LoVo (cell line): Measurements from ENCODE around the gene DRG1.
"Not testable (repeated sequence)": the region's sequence is repeated elsewhere in the genome, so short reads cannot be mapped to it uniquely, and the experiment has no call there.

Experiments
- DNase-seq: peaks from one replicate; pipeline ENCODE4 v3.0.0-alpha.2; 2016; ENCODE audit warnings: low spot score

DRG1 gene

DNA sequence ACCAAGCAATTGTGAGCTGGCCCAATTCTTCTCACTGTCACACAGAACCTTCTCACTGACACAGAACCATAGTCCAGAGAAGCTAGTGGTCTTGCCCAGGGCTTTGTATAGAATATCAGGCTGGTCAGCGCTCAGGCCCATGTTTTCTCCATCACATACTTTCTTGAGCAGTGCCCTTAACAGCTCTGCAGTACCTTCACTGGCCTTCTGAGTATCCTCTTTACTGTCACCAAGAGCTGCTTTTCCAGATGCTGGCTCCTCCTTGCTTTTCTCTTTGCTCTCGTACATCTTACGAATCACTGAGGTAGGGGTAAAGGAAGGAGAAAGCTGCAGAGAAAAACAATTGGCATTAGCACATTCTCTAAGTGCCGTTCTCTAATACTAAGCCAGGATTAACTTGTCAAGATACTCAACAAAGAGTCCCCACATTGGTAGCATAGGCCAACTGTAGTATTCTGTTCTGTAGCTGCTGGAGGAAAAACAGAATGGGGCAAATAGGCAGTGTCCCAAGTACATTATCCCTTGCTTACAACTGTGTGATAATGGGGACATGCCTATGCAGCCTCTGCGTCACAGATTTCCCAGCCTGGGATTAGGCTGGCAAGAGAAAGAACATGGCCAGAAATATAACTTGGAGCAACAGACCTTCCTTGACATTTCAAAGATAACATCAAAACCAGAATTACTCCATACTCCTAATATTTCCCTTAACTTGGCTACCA, 43.5 kb downstream of the DRG1 start:
- DNase-seq = no peak

DNA sequence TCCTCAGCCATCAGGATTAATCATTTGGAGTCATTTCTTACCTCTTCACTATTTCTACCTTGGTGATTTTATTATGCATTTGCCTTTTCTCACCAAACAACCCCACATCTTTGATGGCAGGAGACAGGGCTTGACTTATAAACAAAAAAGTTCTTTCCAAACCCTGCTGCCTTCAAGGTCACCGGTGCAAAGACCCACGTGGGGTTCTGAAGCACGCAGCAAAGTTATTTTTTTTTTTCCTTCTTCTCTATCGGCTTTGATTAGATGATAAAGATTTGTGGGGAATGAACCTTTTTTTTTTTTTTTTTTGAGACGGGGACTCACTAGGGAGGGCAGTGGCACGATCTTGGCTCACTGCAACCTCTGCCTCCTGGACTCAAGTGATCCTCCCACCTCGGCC, 44.1 kb downstream of the DRG1 start:
- no peak for DNase-seq

DNA sequence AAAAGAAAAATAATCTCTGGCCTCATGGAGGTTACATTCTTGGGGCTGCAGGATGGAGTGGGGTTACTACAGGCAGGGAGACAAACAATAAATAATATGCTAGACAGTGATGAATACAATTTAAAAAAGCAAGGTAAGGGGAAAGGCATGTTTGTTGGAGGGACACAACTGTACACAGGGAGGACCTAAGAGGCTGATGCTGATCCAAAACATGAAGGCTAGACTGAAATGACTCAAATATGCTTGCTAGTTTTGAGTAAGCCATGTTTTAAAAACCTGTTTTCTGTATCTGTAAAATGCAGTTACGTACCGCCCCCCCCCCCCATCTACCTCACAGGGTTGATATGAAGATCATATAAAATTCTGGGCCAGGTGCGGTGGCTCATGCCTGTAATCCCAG, 46.2 kb downstream of the DRG1 start:
- DNase-seq = no peak

DNA sequence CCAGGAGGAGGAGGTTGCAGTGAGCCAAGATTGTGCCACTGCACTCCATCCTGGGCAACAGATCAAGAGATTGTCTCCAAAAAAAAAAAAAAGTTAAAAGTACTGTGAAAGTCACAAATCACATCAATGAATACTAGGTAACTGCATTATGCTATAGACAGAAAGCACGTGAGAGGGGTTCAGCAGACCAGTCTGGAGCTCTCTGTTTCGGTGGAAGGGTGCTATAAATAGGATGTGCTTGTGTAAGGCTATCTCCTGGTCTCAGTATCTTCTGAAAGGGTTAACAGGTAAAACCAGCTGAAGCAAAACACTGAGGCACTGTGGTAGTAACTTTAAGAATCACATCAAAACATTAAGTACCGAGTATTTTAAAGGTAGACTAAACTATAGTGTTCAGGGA, 46.8 kb downstream of the DRG1 start:
- DNase-seq = no peak

DNA sequence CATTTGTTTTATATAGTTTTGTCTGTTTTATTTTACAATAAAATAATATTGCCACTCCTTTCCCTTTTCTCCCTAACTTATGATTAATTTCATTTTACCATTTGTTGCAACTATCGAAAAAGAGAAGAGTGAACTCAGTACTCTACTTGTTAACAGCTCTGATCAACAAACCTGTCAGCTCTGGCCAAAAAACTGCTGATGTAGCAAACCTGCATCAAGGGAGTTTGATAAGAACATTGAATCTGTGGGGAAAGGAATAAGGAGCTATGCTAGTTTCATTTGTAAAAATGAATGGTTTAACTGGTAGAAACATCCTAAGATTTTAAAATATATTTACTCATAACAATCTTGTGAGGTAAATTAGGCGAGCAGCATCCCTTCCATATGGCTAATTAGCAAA, 47.4 kb downstream of the DRG1 start:
- no peak for DNase-seq

DNA sequence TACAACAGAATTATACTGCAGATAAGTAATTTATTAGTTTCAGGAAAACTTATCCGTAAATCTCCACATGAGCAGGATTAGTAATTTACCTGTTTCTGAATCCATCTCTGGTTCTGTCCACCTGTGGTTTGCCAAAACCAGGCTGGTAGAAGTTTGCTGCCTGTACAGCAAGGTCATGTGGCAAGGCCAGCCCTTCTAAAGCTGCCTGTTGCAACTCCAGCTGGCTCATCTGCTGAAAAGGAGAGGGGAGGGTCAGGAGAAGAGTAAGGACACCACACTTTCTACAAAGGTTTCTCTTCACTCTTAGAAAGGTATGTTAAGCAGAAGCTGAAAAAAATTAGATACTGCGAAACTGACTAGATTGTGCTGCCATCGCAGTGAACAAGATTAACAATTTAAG, 47.9 kb downstream of the DRG1 start:
- DNase-seq = no peak

DNA sequence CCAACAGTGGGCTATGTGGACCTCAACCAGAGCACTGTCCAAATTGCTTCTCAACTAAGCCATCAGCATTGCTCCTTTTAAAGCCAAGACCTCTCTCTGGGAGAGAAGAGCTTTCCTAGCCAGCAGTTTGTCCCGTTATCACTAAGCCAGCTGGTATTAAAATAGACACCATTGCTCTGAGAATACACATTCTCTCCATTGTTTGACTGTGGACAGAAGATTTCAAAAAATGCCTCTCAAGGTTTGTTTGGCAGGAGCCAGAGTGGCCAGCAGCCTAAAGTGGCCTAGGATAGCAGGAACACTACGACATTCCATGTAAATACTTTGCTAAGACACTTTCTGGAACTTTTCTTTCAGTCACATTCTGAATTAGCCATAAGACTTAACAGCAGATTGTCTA, 49.0 kb downstream of the DRG1 start:
- DNase-seq = no peak

DNA sequence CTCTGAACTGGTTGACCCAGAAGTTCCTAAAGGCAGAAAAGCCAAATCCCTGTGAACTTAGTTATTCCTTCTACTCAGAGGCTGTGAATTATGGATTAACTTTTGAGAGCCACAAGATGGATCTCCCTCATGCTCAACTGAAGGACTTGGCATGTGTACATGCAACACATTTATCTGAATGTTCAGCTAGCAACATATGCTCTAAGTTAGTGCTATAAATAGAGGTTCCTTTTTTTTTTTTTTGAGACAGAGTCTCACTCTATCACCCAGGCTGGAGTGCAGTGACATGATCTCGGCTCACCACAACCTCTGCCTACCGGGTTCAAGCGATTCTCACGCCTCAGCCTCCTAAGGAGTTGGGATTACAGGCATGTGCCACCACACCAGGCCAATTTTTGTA, 50.1 kb downstream of the DRG1 start:
- no peak for DNase-seq

DNA sequence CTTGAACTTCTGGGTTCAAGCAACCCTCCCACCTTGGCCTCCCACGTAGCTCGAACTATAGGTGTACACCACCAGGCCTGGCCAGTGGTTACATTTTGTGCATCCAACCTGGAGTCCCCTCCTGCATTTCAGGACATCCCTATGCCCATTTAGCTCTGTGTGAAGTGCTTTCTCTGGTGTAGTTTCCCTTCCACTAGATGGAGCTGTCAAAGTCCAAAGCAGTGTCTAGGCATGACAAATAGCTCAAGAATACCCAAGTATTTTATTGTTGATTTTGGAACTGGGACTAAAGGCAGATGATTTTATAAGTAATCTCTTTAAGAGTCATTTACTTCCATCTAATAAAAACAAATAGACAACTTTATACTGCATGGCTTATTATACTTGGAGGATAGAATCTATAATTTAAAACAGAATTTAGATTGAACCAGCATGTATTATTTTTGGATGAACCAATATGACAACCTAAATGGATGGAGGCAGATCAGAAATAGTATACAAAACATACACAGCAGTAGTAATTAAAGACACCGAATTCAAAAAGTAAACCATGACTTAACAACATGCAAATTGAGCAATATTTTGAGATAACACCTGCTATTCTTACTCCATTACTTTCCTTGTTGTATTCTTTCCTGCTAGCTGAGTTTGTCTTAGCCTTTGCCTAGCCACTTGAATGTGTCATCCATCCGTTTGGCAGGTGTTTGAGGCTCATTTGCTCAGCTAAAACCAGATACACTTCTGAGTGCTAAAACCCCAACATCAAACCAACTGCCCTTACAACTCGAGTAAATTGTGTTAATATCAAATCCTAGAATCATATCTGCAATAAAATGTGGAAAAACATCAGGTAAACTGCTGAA, 52.5 kb downstream of the DRG1 start:
- no peak for DNase-seq

DNA sequence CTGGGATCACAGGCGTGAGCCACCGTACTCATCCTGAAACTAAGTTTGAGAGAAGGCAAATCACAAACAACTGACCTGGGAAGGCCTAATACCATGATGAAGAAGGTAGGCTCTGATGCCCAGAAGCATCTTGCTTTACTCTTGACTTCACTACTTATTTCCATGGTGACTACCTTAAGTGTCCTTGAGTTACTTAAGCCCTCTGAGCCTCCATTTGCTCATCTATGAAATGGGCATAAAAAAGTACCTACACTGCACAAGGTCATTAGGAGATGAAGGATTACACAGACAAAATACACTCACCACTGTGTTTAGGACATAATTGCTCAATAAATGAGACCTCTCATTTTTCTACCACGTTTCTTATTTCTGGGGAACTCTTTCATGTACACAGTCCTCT, 62.3 kb downstream of the DRG1 start:
- DNase-seq = no peak

DNA sequence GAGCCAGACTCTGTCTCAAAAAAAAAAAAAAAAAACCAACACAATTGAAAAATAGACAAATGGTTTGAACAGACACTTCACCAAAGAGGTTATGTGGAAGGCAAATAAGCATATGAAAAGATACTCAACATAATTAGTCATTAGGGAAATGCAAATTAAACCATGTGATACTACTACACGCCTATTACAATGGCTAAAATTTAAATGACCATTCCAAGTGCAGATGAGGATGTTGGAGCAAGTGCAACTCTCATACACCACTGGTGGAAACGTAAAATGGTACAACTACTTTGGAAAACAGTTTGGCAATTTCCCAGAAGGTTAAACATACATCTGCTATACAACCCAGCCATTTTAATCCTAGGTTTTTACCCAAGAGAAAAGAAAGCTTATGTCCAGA, 65.9 kb downstream of the DRG1 start:
- DNase-seq = no peak

DNA sequence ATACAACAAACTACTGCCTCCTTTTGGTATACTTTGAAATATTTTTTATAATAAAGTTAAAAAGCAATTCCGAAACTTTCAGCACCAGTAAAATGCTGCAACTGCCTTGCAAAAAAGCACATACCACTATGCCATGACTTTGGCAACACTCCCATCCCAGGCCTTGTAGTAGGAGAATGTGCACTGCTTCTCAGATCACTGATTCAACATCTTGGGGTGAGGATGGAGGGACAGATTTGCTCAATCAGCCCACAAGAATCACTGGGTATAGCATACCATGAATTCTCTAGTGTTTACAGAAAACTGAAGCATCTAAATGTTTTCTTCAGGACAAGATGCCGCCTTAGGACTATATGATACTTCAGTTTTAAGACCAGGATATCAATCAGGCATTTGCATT, 75.3 kb downstream of the DRG1 start:
- no peak for DNase-seq

DNA sequence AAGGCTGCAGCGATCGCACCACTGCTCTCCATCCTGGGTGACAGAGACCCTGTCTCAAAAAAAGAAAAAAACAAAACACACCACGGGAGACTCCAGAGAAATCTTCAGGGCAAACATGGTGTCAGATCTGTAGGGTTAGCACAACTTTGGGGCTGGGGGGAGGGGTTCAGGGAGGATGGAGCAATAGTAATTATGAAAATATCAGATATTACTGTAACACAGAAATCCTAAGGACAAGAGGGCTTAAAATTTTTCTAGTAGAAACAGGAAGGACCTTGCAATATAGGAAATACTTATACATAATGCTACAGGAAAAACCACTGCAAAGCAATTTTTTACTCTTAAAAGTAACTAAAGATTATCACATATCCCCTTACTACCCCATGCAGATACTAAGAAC, 76.4 kb downstream of the DRG1 start:
- DNase-seq = no peak

DNA sequence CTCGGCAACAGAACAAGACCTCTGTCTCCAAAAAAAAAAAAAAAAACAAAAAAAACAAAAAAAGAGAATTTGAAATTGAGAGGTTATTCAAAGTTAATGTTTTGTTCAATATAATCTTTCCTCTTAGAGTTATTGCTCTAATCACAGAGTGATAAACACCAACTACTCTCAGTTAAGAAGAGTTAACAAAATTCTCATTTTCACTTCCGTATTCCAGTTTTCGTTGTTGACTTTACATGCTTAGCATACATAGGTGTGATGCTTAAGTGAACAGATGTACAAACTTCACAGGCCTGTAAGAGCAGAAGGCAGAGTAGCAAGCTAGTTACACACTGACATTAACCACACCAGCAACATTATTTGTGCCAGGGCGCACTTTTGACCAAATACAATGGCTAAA, 77.9 kb downstream of the DRG1 start:
- DNase-seq = no peak

DNA sequence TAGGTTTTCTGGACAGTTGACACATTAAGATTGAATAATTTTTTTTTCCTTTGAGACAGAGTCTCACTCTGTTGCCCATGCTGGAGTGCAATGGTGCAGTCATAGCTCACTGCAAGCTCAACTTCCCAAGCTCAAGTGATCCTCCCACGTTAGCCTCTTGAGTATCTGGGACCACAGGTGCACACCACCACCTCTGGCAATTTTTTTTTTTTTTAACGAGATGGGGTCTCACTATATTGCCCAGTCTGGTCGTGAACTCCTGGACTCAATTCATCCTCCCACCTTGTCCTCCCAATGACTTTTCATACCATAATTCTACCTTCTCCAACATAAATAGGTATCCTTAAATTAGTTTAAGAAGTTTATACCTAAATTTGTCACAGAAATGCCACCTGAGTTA, 81.7 kb downstream of the DRG1 start:
- DNase-seq = no peak

DNA sequence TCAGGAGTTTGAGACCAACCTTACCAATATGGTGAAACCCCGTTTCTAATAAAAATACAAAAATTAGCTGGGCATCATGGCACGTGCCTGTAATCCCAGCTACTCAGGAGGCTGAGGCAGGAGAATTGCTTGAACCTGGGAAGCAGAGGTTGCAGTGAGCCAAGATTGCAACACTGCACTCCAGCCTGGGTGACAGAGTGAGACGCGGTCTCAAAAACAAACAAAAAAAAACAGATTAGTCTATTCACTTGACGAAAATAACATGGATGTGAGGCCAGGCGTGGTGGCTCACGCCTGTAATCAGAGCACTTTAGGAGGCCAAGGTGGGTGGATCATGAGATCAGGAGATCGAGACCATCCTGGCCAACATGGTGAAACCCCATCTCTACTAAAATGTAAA, 83.1 kb downstream of the DRG1 start:
- not testable (repeated sequence) for DNase-seq
